Measurements from ENCODE around the gene LCE3C.
"Not testable (repeated sequence)": the region's sequence is repeated elsewhere in the genome, so short reads cannot be mapped to it uniquely, and the experiment has no call there.

LCE3C gene

GRCh38 chr1:152599934-152600333 is at the start of gene LCE3C:
Gene LCE3C, plus strand, starts transcription at chr1:152600234. Its CDS starts 498 bp downstream, at chr1:152600732.
- TF ChIP-seq CTCF (IDR thresholded peaks at IDR 0.05; ENCODE audit: low read depth, low read length, missing control alignments), result no peak
- no peak for DNase-seq (ENCODE audit: low read depth)
- no peak within 1 kb of the TSS for H3K4me3 ChIP-seq (ENCODE audit: low read depth, low read length)
- in situ Hi-C loops (cut with HindIII; ENCODE audit: low sequenced_read_pairs), result no loop called here

- in situ Hi-C loops (cut with HindIII; ENCODE audit: low sequenced_read_pairs), result no loop called here
- TF ChIP-seq CTCF (IDR thresholded peaks at IDR 0.05; ENCODE audit: low read depth, low read length, missing control alignments), result no peak
- no peak for DNase-seq (ENCODE audit: low read depth)
- no peak overlapping the region for H3K4me3 ChIP-seq (ENCODE audit: low read depth, low read length)
Observed at GRCh38 chr1:152565115-152565514, 34.9 kb upstream of the LCE3C start.

GRCh38 chr1:152565535-152566215 is 34.4 kb upstream of the LCE3C start:
- in situ Hi-C loops (cut with HindIII; ENCODE audit: low sequenced_read_pairs), result no loop called here
- DNase-seq (ENCODE audit: low read depth), result no peak
- TF ChIP-seq CTCF (IDR thresholded peaks at IDR 0.05; ENCODE audit: low read depth, low read length, missing control alignments), result no peak

GRCh38 chr1:152566681-152567080 is 33.4 kb upstream of the LCE3C start, which contains the start of gene LCE3E:
Gene LCE3E, minus strand, starts transcription at chr1:152566780. Its CDS starts 572 bp downstream, at chr1:152566208.
- in situ Hi-C loops (cut with HindIII; ENCODE audit: low sequenced_read_pairs), result no loop called here
- H3K4me3 ChIP-seq (ENCODE audit: low read depth, low read length), result no peak within 1 kb of the TSS
- DNase-seq (ENCODE audit: low read depth), result no peak
- no peak for TF ChIP-seq CTCF (IDR thresholded peaks at IDR 0.05; ENCODE audit: low read depth, low read length, missing control alignments)

More at GRCh38 chr1:152565535-152566215, 34.4 kb upstream of the LCE3C start:
- H3K4me3 ChIP-seq (ENCODE audit: low read depth, low read length), result no peak overlapping the region

GRCh38 chr1:152577168-152577567 is 22.9 kb upstream of the LCE3C start:
- TF ChIP-seq CTCF (IDR thresholded peaks at IDR 0.05; ENCODE audit: low read depth, low read length, missing control alignments), result no peak
- DNase-seq (ENCODE audit: low read depth), result no peak
- in situ Hi-C loops (cut with HindIII; ENCODE audit: low sequenced_read_pairs), result no loop called here
- H3K4me3 ChIP-seq (ENCODE audit: low read depth, low read length), result no peak overlapping the region

- in situ Hi-C loops (cut with HindIII; ENCODE audit: low sequenced_read_pairs); DNase-seq (ENCODE audit: low read depth): not testable (repeated sequence)
Observed at GRCh38 chr1:152579526-152579925, 20.5 kb upstream of the LCE3C start.

GRCh38 chr1:152580433-152580832 is 19.6 kb upstream of the LCE3C start, which contains the start of gene LCE3D:
Gene LCE3D, minus strand, starts transcription at chr1:152580516. Its CDS starts 580 bp downstream, at chr1:152579936.
- in situ Hi-C loops (cut with HindIII; ENCODE audit: low sequenced_read_pairs), result no loop called here
- no peak for DNase-seq (ENCODE audit: low read depth)
- no peak for TF ChIP-seq CTCF (IDR thresholded peaks at IDR 0.05; ENCODE audit: low read depth, low read length, missing control alignments)

More at GRCh38 chr1:152579526-152579925, 20.5 kb upstream of the LCE3C start:
- H3K4me3 ChIP-seq (ENCODE audit: low read depth, low read length), result not testable (repeated sequence)

More at GRCh38 chr1:152580433-152580832, 19.6 kb upstream of the LCE3C start, which contains the start of gene LCE3D:
- no peak within 1 kb of the TSS for H3K4me3 ChIP-seq (ENCODE audit: low read depth, low read length)

Data from astrocyte of the cerebellum (primary cell).